Muscle of leg (tissue), 11 donors: Measurements from ENCODE around the gene MLH3. TPM values are rescaled to one million over a fixed set of nuclear protein-coding genes. Genes with fewer than 3 reads are reported as not detected.
"Not testable (repeated sequence)": the region's sequence is repeated elsewhere in the genome, so short reads cannot be mapped to it uniquely, and the experiment has no call there.

Experiments used
- DNase-seq: peaks from one replicate; pipeline ENCODE4 v3.0.0; 2013
- H3K27ac ChIP-seq: one replicate; pipeline ENCODE4 v1.5.1; 2013; ENCODE audit warnings: mild to moderate bottlenecking, low read length, control low read depth
- H3K27me3 ChIP-seq: one replicate; pipeline ENCODE4 v1.6.1; 2013; ENCODE audit warnings: low read length; ENCODE audit not compliant: control insufficient read depth, insufficient read depth
- H3K36me3 ChIP-seq: one replicate; pipeline ENCODE4 v1.6.1; 2013; ENCODE audit warnings: low read length; ENCODE audit not compliant: control insufficient read depth, insufficient read depth
- H3K4me1 ChIP-seq: one replicate; pipeline ENCODE4 v1.6.1; 2013; ENCODE audit warnings: low read length; ENCODE audit not compliant: control insufficient read depth, insufficient read depth
- H3K4me3 ChIP-seq: one replicate; pipeline ENCODE4 v1.5.1; 2013; ENCODE audit warnings: low read length, control low read depth
- H3K9me3 ChIP-seq: replicated peaks from 2 replicates; pipeline ENCODE4 v1.6.1; 2013; ENCODE audit warnings: low read depth, low read length; ENCODE audit not compliant: control insufficient read depth
- WGBS: methylation state at CpG from one replicate; pipeline ENCODE4 v1.1.5; 2013; ENCODE audit warnings: missing lambda C conversion rate; ENCODE audit not compliant: insufficient coverage; 5-methylcytosine and 5-hydroxymethylcytosine counted together
- polyA plus RNA-seq, 8 donors: library from polyadenylated mRNA; unstranded; fragments of 120-200 nt; gene quantifications; one replicate each; pipeline versions ENCODE4 v1.2.1 to v1.2.3, GENCODE V29; 2013; ENCODE audit warnings: inconsistent platforms in 1 of 8, low replicate concordance in 1 of 8; ENCODE audit not compliant: insufficient read length in 8 of 8, insufficient read depth in 1 of 8
- total RNA-seq: library from RNA; stranded (reverse); fragments of 120-200 nt; gene quantifications from one replicate; pipeline ENCODE4 v1.2.4, GENCODE V29; 2013

MLH3 gene
- total and polyA plus RNA-seq, 9 donors: 18.4 to 40.9 (median 20.0) TPM

DNA sequence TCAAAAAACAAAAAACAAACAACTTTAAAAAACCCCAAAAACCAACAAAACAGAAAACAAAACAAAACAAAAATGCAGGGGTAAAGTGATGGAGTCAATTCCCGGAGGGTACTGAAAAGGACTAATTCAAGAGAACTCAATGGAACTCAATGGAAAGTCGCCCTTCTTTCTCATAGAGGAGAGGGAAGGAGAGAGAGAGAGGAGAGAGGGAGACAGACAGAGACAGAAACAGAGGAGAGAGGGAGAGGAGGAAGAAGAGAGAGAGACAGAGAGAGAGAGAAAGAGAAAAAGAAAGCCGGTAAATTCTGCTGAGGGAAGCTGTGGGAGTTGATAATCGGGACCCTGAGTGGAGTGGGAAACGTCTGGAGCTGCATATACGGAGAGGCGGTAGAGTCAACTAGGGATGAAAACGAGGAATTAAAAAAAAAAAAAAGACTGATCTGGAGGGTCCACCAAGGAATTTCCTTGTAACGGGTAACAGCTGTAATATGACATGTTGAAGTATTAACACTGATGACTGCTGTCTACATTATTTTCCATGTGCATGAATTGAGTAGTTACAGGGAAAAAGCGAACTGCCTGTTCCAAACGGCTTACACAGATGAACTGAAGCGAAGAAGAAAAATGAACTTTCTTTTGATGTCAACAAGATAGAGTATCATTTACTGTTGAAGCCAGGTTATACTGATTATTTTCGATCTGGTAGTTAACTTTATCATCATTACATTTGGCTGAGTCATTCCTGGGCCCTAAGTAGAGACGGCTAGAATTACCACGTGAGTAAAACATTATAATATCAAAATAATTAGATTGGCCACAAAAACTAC is 17.2 kb upstream of the MLH3 start:
- DNase-seq: peak; percentile 88
- Histone ChIP-seq H3K36me3 (no peaks in the 10 kb centered on the region), H3K9me3 (no peaks in the 10 kb centered on the region), H3K4me3 (peak overlapping the region; percentile 67), H3K27ac (peak overlapping the region; percentile 96), H3K27me3 (no peaks in the 10 kb centered on the region), H3K4me1 (peaks cover 26% of the 10 kb centered on the region)
- 17% methylated on average over 9 of the region's 15 CpGs for WGBS

DNA sequence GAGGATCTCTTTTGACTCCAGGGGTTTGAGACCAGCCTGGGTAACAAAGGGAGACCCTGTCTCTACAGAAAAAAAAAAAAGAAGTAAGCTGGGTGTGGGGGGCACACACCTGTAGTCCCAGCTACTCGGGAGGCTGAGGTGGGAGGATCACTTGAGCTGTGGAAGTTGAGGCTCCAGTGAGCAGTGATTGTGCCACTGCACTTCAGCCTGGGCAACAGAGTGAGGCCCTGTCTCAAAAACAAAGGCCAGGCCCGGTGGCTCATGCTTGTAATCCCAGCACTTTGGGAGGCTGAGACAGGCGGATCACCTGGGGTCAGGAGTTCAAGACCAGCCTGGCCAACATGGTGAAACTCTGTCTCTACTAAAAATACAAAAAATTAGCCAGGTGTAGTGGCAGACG is 16.5 kb upstream of the MLH3 start:
- H3K9me3 ChIP-seq, H3K27me3 ChIP-seq, DNase-seq, H3K4me3 ChIP-seq, H3K36me3 ChIP-seq, H3K27ac ChIP-seq: not testable (repeated sequence)
- 79% methylated on average over 2 of the region's 4 CpGs for WGBS
- H3K4me1 ChIP-seq: peaks cover 29% of the 10 kb centered on the region

DNA sequence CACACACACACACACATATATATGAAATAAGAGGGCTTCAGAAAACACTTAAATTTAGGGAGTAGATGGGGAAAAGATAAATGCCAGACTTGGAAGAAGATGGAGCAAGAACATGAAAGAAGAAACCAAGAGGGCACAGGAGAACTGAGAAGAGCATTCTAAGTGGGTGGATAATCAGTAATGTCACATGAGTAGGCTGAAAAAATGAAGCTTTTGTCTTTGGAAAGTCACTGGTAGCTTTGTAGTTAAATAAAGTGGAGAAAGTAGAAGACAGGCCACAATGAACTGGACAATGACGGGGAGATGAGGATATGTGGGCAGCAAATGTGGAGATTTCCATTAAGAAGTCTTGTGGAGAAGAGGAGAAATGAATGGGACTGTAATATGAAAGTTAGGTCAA is 15.9 kb upstream of the MLH3 start:
- Histone ChIP-seq H3K9me3 (no peaks in the 10 kb centered on the region), H3K36me3 (no peaks in the 10 kb centered on the region), H3K27ac (no peak overlapping the region), H3K4me3 (no peak overlapping the region), H3K4me1 (peaks cover 29% of the 10 kb centered on the region), H3K27me3 (no peaks in the 10 kb centered on the region)
- DNase-seq: no peak
- 88% methylated on average over 1 of the region's 1 CpG for WGBS

DNA sequence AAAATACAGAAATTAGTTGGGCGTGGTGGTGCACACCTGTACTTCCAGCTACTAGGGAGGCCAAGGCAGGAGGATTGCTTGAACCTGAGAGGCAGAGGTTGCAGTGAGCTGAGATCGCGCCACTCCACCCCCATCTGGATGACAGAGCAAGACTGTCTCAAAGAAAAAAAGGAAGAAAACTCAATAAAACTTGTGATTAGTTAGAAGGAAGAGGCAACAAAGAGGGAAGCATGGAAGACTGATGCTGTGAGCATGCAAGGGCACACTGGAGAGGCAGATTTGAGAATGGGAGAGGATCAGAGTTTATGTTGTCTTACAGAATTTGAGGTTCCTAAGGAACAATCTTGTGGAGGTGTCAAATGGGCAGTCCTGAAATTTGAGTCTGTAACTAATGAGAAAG is 15.4 kb upstream of the MLH3 start:
- no peak for DNase-seq
- Histone ChIP-seq H3K27ac (no peak overlapping the region), H3K4me1 (peaks cover 29% of the 10 kb centered on the region), H3K4me3 (no peak overlapping the region), H3K27me3 (no peaks in the 10 kb centered on the region), H3K9me3 (no peaks in the 10 kb centered on the region), H3K36me3 (no peaks in the 10 kb centered on the region)
- WGBS: no CpG with 5 or more reads among the region's 3 CpGs

DNA sequence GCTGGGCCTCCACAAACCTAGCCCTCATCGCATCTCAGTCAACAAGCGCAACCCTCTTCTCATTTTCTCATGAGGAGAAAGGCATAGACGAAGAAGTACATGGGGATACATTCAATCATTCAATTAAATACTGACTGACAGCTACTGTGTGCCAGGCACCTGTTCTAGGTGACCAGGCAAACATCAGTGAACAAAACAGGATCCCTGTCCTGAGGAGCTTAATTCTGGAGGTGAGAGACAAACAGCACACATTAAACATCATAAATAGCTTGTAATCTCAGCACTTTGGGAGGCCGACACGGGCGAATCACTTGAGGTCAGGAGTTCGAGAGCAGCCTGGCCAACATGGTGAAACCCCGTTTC is 12.9 kb upstream of the MLH3 start:
- peak overlapping the region; percentile 80 for H3K27ac ChIP-seq
- no peak for DNase-seq

DNA sequence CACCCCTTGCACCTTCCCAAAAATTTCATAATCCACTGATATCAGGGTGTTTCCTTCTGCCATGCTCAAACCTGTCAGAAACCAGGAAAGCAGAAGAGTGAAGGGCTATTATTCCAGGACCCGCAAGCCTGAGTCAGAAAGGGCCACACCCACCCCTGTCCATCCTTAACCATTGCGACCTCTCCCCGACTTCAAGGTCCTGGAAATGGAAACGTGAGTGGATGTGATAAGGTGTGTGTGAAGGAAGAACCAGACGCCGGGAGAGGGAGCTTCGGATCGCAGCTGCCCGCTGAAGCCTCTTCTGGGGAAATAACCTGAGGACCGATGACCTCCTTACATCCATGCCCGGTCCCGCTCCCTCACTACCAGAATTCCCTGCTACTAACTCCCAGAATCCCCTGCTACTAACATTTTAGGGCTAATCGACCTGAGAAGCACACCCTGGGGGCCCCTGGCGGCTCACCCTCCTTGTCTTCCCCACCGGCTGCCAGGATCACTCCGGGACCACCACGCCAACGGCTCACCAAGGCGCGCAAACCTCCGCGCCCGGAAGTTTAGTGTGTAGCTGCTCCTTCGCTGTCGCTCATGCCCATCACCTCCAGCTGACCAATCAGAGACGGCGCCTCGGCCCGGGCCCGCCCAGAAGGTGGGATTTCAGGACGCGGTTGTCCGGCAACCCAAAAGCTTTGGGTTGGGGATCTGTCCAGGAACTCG is 12.4 kb upstream of the MLH3 start, which contains the start of gene ACYP1:
TSS of gene ACYP1 (minus strand) at position 534 of the 714 bp plus-strand sequence. CDS start at position 63, 471 bp downstream.
- Histone ChIP-seq H3K9me3 (no peaks in the 10 kb centered on the region), H3K27ac (peak within 1 kb of the TSS; percentile 80), H3K4me3 (peak within 1 kb of the TSS; percentile 96), H3K36me3 (no peaks in the 10 kb centered on the region), H3K4me1 (peaks cover 16% of the 10 kb centered on the region), H3K27me3 (no peaks in the 10 kb centered on the region)
- WGBS: 0% methylated on average over 27 of the region's 34 CpGs
- DNase-seq: peak; percentile 96

More for the DNA sequence above, 12.9 kb upstream of the MLH3 start:
- WGBS: no CpG with 5 or more reads among the region's 8 CpGs
- H3K27me3 ChIP-seq: no peaks in the 10 kb centered on the region
- no peaks in the 10 kb centered on the region for H3K36me3 ChIP-seq
- peak overlapping the region; percentile 96 for H3K4me3 ChIP-seq
- peaks cover 16% of the 10 kb centered on the region for H3K4me1 ChIP-seq
- no peaks in the 10 kb centered on the region for H3K9me3 ChIP-seq

DNA sequence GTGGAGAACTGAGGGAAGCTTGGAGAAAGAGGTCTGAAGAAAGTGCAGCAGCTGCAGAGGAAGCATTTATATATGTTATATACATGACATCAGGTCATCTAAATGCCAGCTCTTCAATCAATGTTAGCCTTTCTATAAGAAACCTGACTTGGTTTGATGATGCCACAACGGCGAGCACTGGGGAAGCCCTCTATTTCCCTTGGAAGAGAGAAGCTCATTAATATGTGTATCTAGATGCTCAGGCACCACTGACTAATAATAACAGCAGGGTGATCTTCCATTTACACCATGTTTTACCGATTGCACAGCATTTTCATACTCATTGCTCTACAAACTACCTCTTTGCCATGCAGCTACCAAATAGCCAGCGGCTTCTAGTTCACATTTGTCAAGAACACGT is 11.7 kb upstream of the MLH3 start:
- no peak overlapping the region for H3K27ac ChIP-seq
- 28% methylated on average over 3 of the region's 5 CpGs for WGBS
- no peaks in the 10 kb centered on the region for H3K9me3 ChIP-seq
- no peak for DNase-seq
- H3K36me3 ChIP-seq: no peaks in the 10 kb centered on the region
- H3K4me3 ChIP-seq: peak overlapping the region; percentile 96
- no peaks in the 10 kb centered on the region for H3K27me3 ChIP-seq
- peaks cover 11% of the 10 kb centered on the region for H3K4me1 ChIP-seq

DNA sequence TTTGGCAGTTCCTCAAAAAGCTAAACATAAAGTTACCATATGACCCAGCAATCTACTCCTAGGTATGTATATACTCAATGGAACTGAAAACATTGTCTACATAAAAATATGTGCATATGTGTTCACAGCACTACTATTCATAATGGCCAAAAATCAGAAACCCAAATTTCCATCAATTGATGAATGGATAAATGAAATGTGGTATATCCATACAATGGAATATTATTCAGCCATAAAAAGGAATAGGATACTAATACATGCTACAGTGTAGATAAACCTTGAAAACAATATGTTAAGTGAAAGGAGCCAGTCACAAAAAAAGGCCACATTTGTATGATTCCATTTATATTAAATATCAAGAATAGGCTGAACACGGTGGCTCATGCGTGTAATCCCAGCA is 9.2 kb upstream of the MLH3 start:
- peaks cover 7% of the 10 kb centered on the region for H3K4me1 ChIP-seq
- H3K9me3 ChIP-seq: no peaks in the 10 kb centered on the region
- no peaks in the 10 kb centered on the region for H3K27me3 ChIP-seq
- H3K4me3 ChIP-seq: no peak overlapping the region
- WGBS: no CpG with 5 or more reads among the region's 2 CpGs
- DNase-seq: no peak
- no peak overlapping the region for H3K27ac ChIP-seq
- H3K36me3 ChIP-seq: no peaks in the 10 kb centered on the region

DNA sequence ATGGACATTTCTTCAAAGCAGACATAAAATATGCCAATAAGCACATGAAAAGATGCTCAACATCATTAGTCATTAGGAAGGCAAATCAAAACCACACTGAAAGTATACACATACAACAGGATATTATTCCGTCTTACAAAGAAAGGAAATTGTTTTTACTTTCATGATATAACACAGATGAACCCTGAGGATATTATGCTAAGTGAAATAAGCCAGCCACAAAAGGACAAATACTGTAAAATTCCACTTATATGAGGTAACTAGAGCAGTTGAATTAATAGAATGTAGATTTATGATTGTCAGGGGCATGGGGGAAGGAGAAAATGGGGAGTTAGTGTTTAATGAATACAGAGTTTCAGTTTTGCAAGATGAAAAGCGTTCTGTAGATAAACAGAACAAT is 8.4 kb upstream of the MLH3 start:
- H3K4me3 ChIP-seq: no peak overlapping the region
- H3K36me3 ChIP-seq: no peaks in the 10 kb centered on the region
- H3K9me3 ChIP-seq: no peaks in the 10 kb centered on the region
- peaks cover 7% of the 10 kb centered on the region for H3K4me1 ChIP-seq
- DNase-seq: no peak
- WGBS: no CpG with 5 or more reads among the region's 2 CpGs
- H3K27me3 ChIP-seq: no peaks in the 10 kb centered on the region
- no peak overlapping the region for H3K27ac ChIP-seq

DNA sequence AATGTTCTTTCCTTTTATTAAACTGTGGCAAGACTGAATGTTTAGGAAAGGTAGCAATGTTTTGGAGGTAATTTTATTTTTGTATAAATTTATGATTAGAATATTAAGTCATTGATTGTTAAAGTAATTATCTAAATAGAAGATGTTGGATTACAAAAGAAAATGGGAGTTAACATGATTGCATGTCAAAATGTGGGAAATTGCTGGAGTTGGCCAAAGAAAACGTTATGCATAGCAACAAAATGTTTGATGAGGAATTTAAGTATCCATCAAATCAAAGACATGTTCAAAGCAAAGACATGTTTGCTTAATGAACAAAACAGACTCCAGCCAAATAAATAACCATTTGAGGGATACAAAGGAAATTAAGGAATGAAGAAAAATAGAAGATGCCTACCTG is 3.2 kb upstream of the MLH3 start:
- peaks cover 2% of the 10 kb centered on the region for H3K36me3 ChIP-seq
- peaks cover 7% of the 10 kb centered on the region for H3K4me1 ChIP-seq
- no peak overlapping the region for H3K27ac ChIP-seq
- DNase-seq: no peak
- no peak overlapping the region for H3K4me3 ChIP-seq
- no CpG with 5 or more reads among the region's 1 CpG for WGBS
- H3K9me3 ChIP-seq: no peaks in the 10 kb centered on the region
- no peaks in the 10 kb centered on the region for H3K27me3 ChIP-seq
